ENCODE data around the gene CEP57.
"Not testable (repeated sequence)": the region's sequence is repeated elsewhere in the genome, so short reads cannot be mapped to it uniquely, and the experiment has no call there.

Gene CEP57

GRCh38 chr11:95850137-95850536, 59.8 kb downstream of the CEP57 start:
- no peak for TF ChIP-seq CTCF (IDR thresholded peaks at IDR 0.05; ENCODE audit: low read depth, low read length, missing control alignments)
- DNase-seq (ENCODE audit: low read depth): no peak
- no peak overlapping the region for H3K4me3 ChIP-seq (ENCODE audit: low read depth, low read length)

GRCh38 chr11:95853138-95853537, 62.8 kb downstream of the CEP57 start:
- TF ChIP-seq CTCF (IDR thresholded peaks at IDR 0.05; ENCODE audit: low read depth, low read length, missing control alignments): no peak

GRCh38 chr11:95853862-95854261, 63.6 kb downstream of the CEP57 start:
- no peak for DNase-seq (ENCODE audit: low read depth)
- no peak overlapping the region for H3K4me3 ChIP-seq (ENCODE audit: low read depth, low read length)
- no peak for TF ChIP-seq CTCF (IDR thresholded peaks at IDR 0.05; ENCODE audit: low read depth, low read length, missing control alignments)

More at GRCh38 chr11:95853138-95853537, 62.8 kb downstream of the CEP57 start:
- no peak overlapping the region for H3K4me3 ChIP-seq (ENCODE audit: low read depth, low read length)
- no peak for DNase-seq (ENCODE audit: low read depth)

GRCh38 chr11:95854362-95854761, 64.1 kb downstream of the CEP57 start:
- not testable (repeated sequence) for DNase-seq (ENCODE audit: low read depth); H3K4me3 ChIP-seq (ENCODE audit: low read depth, low read length)

GRCh38 chr11:95860024-95860423, 69.7 kb downstream of the CEP57 start:
- DNase-seq (ENCODE audit: low read depth); H3K4me3 ChIP-seq (ENCODE audit: low read depth, low read length): not testable (repeated sequence)

- no peak for DNase-seq (ENCODE audit: low read depth)
- no peak for TF ChIP-seq CTCF (IDR thresholded peaks at IDR 0.05; ENCODE audit: low read depth, low read length, missing control alignments)
- no peak overlapping the region for H3K4me3 ChIP-seq (ENCODE audit: low read depth, low read length)
Measured at GRCh38 chr11:95863486-95864140, 73.3 kb downstream of the CEP57 start.

GRCh38 chr11:95867105-95867504, 76.8 kb downstream of the CEP57 start:
- H3K4me3 ChIP-seq (ENCODE audit: low read depth, low read length): no peak overlapping the region
- TF ChIP-seq CTCF (IDR thresholded peaks at IDR 0.05; ENCODE audit: low read depth, low read length, missing control alignments): no peak
- no peak for DNase-seq (ENCODE audit: low read depth)

GRCh38 chr11:95870877-95871276, 80.6 kb downstream of the CEP57 start:
- not testable (repeated sequence) for H3K4me3 ChIP-seq (ENCODE audit: low read depth, low read length); DNase-seq (ENCODE audit: low read depth)

GRCh38 chr11:95877291-95877690, 87.0 kb downstream of the CEP57 start:
- H3K4me3 ChIP-seq (ENCODE audit: low read depth, low read length): no peak overlapping the region
- no peak for TF ChIP-seq CTCF (IDR thresholded peaks at IDR 0.05; ENCODE audit: low read depth, low read length, missing control alignments)
- no peak for DNase-seq (ENCODE audit: low read depth)
